Inflammatory macrophage (primary cell): ENCODE results near the gene PLAC9.

ENCODE experiments used
- DNase-seq, 2 donors: peaks; one replicate each; pipeline ENCODE4 v3.0.0-alpha.2; 2020 to 2022

PLAC9 gene

GRCh38 chr10:80184291-80184690 is 51.8 kb downstream of the PLAC9 start:
- peak in 1 of 2 donors; percentile 47 for DNase-seq

- peak in 1 of 2 donors; percentile 30 for DNase-seq
Measured at GRCh38 chr10:80185578-80186299, 53.2 kb downstream of the PLAC9 start.

DNA sequence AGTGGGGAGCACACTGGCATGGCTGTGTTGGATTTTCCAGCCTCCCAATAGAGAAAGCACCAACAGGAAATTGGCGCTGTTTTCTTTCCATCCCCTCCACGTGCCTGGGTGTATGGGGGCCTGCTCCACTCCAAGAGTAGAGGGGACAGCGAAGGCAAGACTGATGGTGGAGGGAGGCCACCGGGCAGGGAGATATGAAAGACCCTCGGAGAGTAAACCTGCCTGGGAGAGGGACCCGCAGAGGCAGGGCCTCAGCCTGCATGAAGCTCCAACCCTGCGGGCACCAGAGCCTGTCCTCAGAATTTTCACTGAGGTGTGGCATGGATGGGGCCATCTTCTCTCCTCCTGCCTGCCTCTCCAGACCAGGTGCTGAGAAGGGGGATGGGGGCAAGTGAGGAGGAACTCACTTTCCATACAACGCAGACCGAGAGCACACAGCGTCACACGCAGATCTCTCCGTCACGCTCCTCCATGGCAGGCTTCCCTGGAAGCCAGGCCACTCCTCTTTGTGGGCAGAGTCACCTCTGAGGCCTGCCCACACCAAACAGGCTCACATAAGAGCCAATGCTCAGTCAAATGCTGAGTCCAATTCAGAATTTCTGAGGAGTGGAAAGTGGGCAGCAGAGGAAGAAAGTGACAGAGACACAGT is 54.0 kb downstream of the PLAC9 start:
- DNase-seq = peak; percentile 36 to 74

- no peak for DNase-seq
Measured at GRCh38 chr10:80187060-80187459, 54.5 kb downstream of the PLAC9 start.

- DNase-seq = peak; percentile 96 to 97
Measured at GRCh38 chr10:80187465-80188409, 55.2 kb downstream of the PLAC9 start.

DNA sequence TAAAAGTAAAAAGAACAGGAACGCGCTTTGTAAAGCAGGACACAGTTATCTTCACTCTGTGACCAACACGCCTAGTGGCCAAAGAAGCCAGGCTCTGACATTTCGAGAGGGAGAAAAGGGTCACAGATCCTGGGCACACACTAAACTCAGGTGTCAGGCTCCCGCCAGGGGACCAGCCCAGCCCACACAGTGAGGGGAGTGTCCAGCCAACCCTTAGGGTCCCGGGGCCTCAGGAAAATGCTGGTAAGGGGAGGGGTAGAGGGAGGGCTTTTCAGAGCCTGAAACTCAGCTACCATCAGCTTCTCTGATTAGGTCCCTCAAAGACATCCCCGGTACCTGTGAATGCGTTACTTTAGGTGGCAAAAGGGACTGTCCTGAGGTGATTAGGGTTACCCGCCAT is 56.2 kb downstream of the PLAC9 start:
- DNase-seq = no peak

DNA sequence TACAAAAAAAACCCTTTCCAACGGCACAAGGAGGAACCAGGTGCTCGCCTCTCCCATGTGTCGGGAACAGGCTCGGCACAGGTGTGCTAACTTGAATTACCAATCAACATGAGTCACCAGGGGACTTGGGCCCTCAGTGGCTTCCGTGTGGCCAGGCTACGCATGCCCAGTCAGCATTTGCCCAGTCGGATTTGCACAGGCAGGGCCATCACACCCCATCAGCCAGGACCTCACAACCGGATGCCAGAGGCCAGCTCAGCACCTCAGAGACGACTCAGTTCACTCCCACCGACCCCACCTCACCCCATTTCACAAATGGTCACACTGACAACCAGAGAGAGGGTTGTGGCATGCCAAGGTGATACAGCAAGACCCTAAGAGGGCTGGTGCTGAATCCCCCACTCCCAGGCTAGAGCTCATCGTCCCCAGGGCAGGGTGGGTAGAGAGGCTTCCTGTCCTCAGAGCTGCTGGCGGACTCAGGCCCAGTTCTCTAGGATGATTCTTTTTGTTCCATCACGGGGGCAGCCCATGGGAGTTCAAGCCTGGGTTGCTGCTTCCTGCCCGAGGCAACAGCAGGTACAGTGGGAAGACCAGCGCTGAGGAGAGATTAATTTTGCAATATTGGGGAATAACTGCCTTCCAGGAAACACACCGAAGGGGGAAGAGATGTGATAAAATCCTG is 59.2 kb downstream of the PLAC9 start:
- DNase-seq = no peak

GRCh38 chr10:80192553-80192952 is 60.0 kb downstream of the PLAC9 start:
- DNase-seq = no peak

- no peak for DNase-seq
Measured at GRCh38 chr10:80194373-80195045, 62.0 kb downstream of the PLAC9 start.
